Right renal cortex interstitium (tissue), 3 donors: ENCODE results near the gene SRXN1. TPM values are rescaled to one million over a fixed set of nuclear protein-coding genes. Genes with fewer than 3 reads are reported as not detected.
"Not testable (repeated sequence)": the region's sequence is repeated elsewhere in the genome, so short reads cannot be mapped to it uniquely, and the experiment has no call there.

Experiments used
- DNase-seq, 3 donors: peaks; one replicate each; pipeline ENCODE4 v3.0.0-alpha.2; 2013; ENCODE audit warnings: low read depth in 3 of 3, low spot score in 2 of 3
- polyA plus RNA-seq, 3 donors: library from polyadenylated mRNA; unstranded; fragments of 120-200 nt; gene quantifications; one replicate each; pipeline ENCODE4 v1.2.1, GENCODE V29; 2013; ENCODE audit not compliant: insufficient read length in 3 of 3

Gene SRXN1
- polyA plus RNA-seq, 3 donors, result 13.2 to 14.4 (median 14.0) TPM

DNA sequence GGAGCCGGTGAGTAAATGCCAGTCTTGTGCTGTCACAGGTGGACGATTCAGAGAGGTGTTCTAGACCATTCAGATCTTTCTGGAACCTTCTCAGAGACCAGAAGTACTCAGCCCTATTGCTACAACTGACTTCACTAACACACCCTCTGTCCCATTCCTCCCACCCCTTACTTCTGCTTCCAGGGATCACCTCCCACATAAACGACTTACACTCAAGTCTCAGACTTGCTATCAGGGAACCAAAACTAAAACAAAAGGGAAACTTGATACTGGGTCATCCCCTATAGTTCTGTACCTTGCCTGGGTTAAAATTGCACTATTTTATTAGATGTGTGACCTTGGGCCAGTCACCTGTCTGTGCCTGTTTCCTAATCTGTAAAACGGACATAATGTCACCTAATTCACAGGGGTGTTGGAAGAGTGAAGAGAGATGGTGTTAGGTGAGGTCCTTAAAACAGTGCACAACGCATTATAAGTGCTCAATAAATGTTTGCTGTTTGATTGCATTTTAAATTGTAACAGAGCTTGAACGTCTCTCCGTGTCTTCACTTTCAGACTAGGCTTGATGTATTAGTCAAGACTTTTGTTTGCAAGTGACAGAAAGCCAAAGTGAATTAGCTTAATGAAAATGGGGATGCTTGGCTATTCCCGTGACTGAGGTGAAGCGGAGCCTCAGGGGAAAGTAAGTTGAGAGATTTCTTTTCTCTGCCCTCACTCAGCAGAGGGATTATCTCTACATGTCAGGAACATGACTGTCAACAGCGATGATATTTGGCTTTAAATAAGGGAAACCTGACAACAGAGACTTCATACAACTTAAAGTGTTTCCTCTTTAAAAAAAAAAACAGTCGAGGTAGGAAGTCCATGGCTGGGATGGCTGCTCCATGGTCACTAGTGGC, 3.0 kb upstream of the SRXN1 start:
- DNase-seq, result no peak

DNA sequence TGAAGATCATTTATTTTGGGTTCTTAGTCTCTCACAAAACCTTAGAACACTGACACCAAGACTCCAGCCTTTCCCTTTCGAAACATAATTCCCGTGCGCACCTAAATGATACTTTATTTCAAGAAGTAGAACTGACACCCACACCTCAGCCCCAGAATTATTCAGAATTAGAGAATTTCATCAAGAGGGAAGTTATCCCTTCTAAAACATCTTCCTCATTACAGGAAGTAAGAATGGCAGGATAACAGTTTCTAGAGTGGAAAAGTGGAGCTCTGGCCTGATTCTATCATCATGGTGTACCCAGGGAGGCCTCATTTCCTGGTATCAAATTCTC, 1.4 kb upstream of the SRXN1 start:
- DNase-seq, result no peak

DNA sequence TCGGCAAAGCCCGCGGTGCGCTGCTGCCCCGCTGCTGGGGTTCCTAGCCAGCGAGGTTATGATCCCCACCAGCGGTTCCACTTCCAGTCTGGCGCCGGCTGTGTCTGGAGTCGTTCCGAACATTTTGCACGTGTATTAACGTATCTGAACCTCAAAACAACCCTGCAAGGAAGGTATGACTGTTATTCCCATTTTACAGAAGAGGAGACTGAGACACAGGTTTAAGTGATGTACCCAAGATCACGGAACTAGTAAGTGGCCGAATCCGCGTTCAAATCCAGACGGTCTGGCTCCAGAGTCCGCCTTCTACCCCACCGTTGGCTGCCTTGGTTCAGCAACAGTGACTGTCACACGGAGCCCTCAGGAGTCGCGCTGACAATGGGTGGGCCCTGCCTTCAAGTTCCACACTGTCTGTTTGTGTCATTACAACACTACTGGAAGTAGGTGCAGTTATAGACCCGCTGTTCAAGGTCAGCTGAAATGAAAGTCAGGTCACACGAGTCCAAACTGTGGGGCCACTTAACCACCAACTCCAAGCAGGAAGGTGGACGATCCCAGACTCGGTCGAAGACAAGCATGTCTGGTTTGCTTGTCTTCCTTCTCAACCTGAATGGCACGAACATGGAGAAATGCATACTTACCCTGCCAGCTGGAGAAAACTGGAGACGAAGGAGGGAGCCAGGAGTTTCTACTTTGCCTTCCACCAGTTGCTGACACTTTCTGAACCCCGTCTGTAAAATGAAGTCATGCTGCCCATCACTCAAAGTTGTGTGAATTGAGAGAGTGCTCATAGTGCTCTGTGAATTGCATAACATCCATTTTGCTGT, 803 bp upstream of the SRXN1 start:
- DNase-seq, result no peak

DNA sequence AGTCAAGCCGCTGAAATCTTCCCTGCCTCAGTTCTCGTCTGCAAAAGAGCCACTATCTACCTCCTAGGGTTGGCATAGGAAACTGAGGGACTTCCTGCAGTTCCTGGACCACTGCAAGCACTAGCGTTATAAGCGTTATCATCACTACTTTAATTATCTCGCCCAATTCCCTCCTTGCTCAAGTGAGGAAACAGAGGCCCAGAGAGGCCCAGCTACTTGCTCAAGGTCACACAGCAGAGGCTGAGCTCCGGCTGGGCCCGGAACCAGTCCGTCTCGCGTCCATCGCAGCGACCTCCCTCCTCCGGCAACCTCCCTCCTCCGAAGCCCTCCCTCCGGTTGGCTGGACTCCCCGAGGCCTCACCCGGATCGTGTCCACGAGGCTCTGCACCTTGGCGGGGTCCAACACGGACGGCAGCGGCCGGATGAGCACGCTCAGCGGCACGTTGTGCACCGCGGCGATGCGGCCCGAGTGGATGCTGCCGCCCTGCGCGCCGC, 338 bp downstream of the SRXN1 start:
- DNase-seq, result no peak

DNA sequence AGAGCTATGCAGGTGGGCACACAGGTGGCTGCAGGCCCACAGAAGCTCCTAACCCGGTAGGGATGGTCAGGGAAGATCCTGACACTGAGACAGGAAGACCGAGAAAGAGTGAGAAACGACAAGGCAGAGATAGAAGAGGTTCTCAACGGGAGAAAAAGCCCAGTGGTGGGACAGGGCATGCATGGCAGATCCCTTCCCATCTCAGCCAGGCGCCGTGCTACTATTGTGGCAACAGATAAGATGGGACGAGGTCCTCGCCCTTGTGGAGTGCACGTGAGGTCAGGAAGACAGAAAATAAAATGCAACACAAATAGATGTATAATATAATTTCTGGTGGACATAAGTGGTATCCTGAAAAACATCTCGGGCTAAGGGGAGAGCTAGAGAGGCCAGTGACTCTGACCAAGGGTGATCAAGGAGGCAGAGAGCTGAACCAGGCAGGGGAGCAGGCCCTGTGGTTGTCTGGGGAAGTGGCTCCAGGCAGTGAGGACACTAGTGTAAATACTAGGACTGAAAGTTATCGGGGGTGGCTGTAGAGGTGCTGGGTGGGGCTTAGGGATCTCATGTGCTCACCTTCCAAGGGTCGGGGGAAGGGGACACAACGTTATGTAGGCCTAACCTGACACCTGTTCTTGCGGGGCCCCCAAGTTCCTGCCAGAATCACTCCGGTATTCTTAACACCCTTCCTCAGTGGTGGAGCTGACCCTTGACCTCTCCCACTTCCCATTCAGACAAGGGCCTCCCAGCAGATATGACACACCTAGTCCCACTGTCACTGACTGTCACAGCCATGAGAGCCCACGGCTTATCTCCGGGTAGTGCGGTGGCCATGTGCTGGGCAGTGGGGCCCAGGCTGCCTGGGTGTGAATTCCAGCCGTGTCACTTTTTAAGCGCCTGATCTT, 1.0 kb downstream of the SRXN1 start:
- DNase-seq, result no peak

DNA sequence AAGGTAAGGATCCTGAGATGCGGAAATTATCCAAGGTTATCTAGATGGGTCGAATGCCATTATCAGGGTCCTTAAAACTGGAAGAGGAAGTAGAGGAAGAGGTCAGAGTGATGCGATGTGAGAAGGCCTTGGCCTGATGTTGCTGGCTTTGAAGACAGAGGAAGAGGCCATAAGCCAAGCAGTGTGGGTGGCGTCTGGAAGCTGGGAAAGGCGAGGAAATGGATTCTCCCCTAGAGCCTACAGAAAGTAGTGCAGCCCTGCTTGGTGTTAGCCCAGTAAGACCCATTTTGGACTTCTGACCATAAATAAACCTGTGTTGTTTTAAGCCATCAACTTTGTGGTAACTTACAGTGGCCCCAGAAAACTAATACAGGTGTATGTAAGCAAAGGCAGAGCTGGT, 2.0 kb downstream of the SRXN1 start:
- DNase-seq, result no peak

- no peak for DNase-seq
Observed at GRCh38 chr20:650281-650680, 2.7 kb downstream of the SRXN1 start.

GRCh38 chr20:647479-648019, 5.5 kb downstream of the SRXN1 start:
- no peak for DNase-seq

DNA sequence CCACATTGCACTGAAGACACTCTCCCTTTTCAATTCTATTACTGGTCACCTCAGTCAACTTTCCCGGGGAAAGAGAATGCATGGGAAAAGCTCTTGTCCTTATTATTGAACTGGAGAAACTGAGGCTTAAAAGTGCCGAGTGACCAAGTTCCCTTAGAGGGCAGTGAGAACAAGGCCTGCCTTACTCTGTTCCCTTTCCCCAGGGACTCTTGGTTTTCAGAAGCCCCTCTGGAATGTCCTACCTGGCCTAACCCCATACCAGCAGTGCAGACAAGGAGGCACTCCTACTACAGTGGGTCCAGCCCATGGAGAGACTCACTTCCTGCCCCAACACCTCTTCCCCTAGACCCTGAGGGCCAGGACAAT, 6.1 kb downstream of the SRXN1 start:
- no peak for DNase-seq

GRCh38 chr20:646107-646867, 6.7 kb downstream of the SRXN1 start:
- no peak for DNase-seq

DNA sequence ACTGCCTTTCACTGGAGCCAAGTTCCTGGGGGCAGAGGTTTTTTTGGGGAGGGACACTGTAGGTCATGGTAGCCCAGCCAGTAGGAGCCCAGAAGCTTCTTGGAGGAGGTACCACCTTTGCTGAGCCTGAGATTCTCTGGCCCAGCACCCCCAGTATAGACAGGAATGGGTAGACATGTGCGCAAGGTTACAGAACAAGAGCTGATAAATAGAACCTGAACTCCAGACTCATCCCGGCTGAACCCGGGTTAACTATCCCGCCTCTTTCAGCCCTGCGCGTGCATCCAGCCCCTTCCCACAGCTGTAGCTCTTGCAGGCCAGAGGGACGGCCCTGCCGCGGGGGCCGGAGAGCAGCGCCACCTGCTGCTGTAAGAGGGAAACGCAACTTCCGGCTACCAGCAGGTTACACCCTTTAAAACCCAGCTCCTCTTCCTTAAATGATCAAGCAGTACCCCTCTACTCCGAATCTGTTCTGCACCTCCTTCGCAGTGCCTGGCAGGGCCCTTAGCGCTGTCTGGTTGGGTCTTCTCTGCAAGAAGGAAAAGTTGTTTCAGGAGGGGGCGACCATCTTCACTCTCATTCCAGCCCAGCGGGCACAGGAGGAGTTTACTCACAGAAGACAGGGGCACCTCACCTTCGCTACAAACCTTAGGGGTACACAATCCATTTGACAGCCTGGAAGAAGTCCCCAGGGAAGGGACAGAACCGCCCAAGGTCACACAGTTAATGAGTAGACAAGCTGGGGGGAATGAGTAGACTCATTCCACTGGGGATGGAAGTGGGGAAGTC, 7.5 kb downstream of the SRXN1 start:
- no peak for DNase-seq

DNA sequence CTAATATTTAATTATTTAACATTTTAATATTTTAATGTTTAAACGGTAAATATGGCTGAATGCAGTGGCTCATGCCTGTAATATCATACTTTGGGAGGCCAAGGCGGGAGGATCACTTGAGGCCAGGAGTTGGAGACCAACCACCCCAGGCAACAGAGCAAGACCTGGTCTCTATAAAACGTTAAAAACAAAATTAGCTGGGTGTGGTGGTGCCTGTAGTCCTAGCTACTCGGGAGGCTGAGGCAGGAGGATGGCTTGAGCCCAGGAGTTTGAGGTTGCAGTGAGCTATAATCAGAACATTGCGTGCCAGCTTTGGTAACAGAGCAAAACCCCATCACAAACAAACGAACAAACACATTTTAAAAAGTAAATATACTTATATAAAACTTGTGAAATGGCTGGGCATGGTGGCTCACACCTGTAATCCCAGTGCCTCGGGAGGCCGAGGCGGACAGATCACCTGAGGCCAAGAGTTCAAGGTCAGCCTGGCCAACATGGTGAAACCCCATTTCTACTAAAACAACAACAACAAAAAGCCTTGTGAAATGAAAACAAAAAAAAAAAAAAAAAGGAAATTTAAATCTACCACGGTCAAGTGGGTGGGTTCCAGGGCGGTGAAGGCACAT, 8.2 kb downstream of the SRXN1 start:
- no peak for DNase-seq

DNA sequence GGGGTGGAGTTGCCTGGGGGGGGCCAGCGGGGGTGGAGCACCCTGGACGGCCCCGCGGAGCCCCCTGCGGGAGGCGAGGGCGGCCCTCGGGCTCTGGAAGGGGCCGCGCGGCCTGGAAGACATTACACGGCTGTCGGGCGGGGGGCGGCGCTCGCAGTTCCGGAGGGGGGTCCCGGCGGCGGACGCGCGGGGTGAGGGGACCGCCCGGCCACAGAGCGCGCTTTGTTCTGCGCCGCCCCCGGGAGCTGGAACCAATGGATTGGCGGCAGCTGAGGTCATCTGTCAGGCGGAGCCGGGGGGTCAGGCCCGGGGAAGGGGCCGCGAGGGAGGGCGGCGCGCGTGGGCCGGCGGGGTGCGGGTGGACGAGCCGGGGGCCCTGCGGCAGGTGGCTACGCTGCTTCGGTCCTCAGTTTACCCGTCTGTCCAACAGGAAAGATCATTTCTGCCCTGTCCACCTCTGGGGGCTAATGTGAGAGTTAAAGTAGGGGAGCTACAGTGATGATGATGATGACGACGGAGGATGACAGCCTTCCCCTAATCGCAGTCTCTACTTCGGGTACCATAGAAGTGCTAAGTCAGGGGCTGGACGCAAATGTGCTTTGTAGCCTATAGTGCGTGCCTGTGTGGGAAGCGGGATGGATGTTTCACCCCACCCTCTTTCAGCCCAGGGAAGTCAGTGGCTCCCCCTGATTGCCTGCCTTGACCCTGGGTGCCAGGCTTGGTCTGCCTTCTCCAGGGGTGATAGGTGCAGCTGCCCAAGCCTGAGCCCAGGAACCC, 10.4 kb downstream of the SRXN1 start:
- DNase-seq, result no peak

- DNase-seq, result not testable (repeated sequence)
Observed at GRCh38 chr20:642013-642397, 11.0 kb downstream of the SRXN1 start.

- no peak for DNase-seq
Observed at GRCh38 chr20:641516-641875, 11.5 kb downstream of the SRXN1 start.

DNA sequence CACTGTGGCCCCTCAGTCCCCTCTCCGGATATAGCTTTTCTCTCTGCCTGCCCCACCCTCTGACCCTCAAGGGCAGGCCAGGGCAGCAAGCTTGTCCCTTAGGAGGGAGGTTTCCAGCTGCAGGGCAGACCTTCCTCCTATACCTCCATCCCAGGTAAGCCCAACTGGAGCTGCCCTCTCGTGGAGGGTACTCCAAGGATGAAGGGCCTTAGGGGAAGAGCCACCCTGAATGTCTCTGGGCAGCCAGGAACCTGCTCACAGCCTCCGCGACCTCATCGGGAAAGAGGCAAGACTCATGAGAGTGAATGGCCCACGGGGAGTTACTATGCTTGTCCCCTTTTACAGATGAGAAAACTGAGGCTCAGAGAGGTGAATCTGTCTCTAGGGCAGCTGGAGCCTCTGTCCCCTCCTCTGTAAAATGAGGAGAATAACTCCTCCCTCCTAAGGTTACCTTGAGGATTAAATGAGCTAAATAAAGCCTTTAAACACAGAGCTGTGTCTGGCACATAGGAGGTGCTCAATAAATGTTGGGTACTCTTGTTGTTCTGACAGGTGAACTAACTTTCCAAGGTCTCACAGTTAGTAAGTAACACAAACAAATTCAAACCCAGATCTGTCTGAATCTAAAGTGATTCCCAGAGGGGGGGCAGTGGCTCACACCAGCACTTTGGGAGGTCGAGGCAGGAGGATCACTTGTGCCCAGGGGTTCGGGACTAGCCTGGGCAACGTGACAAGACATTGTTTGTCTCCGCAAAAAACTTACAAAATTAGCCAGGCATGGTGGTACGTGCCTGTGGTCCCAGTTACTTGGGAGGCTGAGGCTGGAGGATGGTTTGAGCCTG, 12.1 kb downstream of the SRXN1 start:
- DNase-seq, result no peak

DNA sequence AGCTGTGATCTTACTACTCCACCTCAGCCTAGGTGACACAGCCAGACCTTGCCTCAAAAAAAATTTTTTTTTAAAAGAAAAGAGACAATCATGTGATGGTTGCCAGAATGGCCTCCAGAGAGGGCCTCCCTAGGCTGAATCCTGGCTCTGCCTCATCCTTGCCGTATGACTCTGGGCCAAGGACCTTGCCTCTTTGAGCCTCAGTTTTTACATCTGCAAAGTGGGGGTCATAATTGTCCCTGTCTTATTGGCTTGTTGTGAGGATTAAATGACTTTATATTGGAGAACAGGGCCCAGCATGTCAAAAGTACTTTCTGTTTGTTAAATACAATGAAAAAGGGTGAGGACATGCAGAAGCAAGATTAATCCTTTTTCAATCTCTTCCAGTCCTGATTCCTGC, 14.4 kb downstream of the SRXN1 start:
- no peak for DNase-seq
